H9 (cell line): ENCODE measurements around the gene JAK2. TPM values are rescaled to one million over a fixed set of nuclear protein-coding genes. Genes with fewer than 3 reads are reported as not detected.

ENCODE experiments used
- DNase-seq: peaks from one replicate; pipeline ENCODE4 v3.0.0-alpha.2; 2017
- H2AFZ ChIP-seq: one replicate; pipeline ENCODE4 v1.6.1; 2013; ENCODE audit warnings: mild to moderate bottlenecking, low read length, control low read depth, moderate library complexity
- H2AK5ac ChIP-seq: 2 replicates; pipeline ENCODE4 v1.6.1; 2013; ENCODE audit warnings: low read length, control low read depth, mixed read lengths; ENCODE audit not compliant: insufficient read length
- H2BK120ac ChIP-seq: one replicate; pipeline ENCODE4 v1.6.1; 2013; ENCODE audit warnings: low read depth, mild to moderate bottlenecking, low read length, control low read depth, inconsistent platforms; ENCODE audit not compliant: poor library complexity, severe bottlenecking
- H2BK12ac ChIP-seq: 2 replicates; pipeline ENCODE4 v1.6.1; 2013; ENCODE audit warnings: low read length, control low read depth, mixed read lengths, low read depth; ENCODE audit not compliant: insufficient read length
- H2BK15ac ChIP-seq: 2 replicates; pipeline ENCODE4 v1.6.1; 2013; ENCODE audit warnings: low read depth, low read length, control low read depth
- H2BK20ac ChIP-seq: one replicate; pipeline ENCODE4 v1.6.1; 2013; ENCODE audit warnings: low read depth, mild to moderate bottlenecking, low read length, control low read depth, inconsistent platforms; ENCODE audit not compliant: poor library complexity, severe bottlenecking
- H2BK5ac ChIP-seq: 2 replicates; pipeline ENCODE4 v1.6.1; 2013; ENCODE audit warnings: low read length, control low read depth, mixed read lengths; ENCODE audit not compliant: insufficient read length
- H3K14ac ChIP-seq: 2 replicates; pipeline ENCODE4 v1.6.1; 2013; ENCODE audit warnings: low read length, control low read depth; ENCODE audit not compliant: insufficient read depth
- H3K18ac ChIP-seq: 2 replicates; pipeline ENCODE4 v1.6.1; 2013; ENCODE audit warnings: low read depth, mild to moderate bottlenecking, mixed read lengths, low read length, control low read depth; ENCODE audit not compliant: insufficient read length
- H3K23ac ChIP-seq: 2 replicates; pipeline ENCODE4 v1.6.1; 2013; ENCODE audit warnings: low read length, control low read depth, mixed read lengths, low read depth; ENCODE audit not compliant: insufficient read length
- H3K23me2 ChIP-seq: 2 replicates; pipeline ENCODE4 v1.6.1; 2013; ENCODE audit warnings: low read depth, mild to moderate bottlenecking, mixed read lengths, low read length, control low read depth; ENCODE audit not compliant: insufficient read length, poor library complexity, severe bottlenecking
- H3K27ac ChIP-seq: 2 replicates; pipeline ENCODE4 v1.5.1; 2013; ENCODE audit warnings: low read length, control low read depth, mixed read lengths, low read depth; ENCODE audit not compliant: insufficient read length
- H3K27me3 ChIP-seq: 2 replicates; pipeline ENCODE4 v1.6.1; 2013; ENCODE audit warnings: low read length, control low read depth, inconsistent platforms; ENCODE audit not compliant: insufficient read depth
- H3K4ac ChIP-seq: 2 replicates; pipeline ENCODE4 v1.6.1; 2013; ENCODE audit warnings: low read depth, mild to moderate bottlenecking, control low read depth, inconsistent platforms, low read length, moderate library complexity
- H3K4me1 ChIP-seq: 2 replicates; pipeline ENCODE4 v1.6.1; 2013; ENCODE audit warnings: low read length, control low read depth, inconsistent platforms; ENCODE audit not compliant: insufficient read depth
- H3K4me2 ChIP-seq: 2 replicates; pipeline ENCODE4 v1.6.1; 2013; ENCODE audit warnings: low read length, control low read depth, mixed read lengths; ENCODE audit not compliant: insufficient read length, insufficient read depth
- H3K56ac ChIP-seq: 2 replicates; pipeline ENCODE4 v1.6.1; 2013; ENCODE audit warnings: low read depth, mild to moderate bottlenecking, mixed read lengths, low read length, control low read depth; ENCODE audit not compliant: insufficient read length
- H3K79me1 ChIP-seq: 2 replicates; pipeline ENCODE4 v1.6.1; 2013; ENCODE audit warnings: low read depth, mild to moderate bottlenecking, moderate library complexity, low read length, control low read depth, inconsistent platforms; ENCODE audit not compliant: insufficient read depth, poor library complexity, severe bottlenecking
- H3K79me2 ChIP-seq: 2 replicates; pipeline ENCODE4 v1.6.1; 2013; ENCODE audit warnings: low read length, control low read depth, inconsistent platforms; ENCODE audit not compliant: insufficient read depth
- H3K9ac ChIP-seq: 2 replicates; pipeline ENCODE4 v1.6.1; 2013; ENCODE audit warnings: low read length, control low read depth, mixed read lengths; ENCODE audit not compliant: insufficient read length; ENCODE audit errors: extremely low read depth
- H3K9me3 ChIP-seq: one replicate; pipeline ENCODE4 v1.6.1; 2013; ENCODE audit warnings: low read depth, low read length, inconsistent platforms; ENCODE audit not compliant: control insufficient read depth
- H3T11ph ChIP-seq: one replicate; pipeline ENCODE4 v1.6.1; 2013; ENCODE audit warnings: mild to moderate bottlenecking, low read length, control low read depth, inconsistent platforms
- H4K20me1 ChIP-seq: one replicate; pipeline ENCODE4 v1.6.1; 2013; ENCODE audit not compliant: control insufficient read depth, insufficient read length, insufficient read depth
- H4K5ac ChIP-seq: 2 replicates; pipeline ENCODE4 v1.6.1; 2013; ENCODE audit warnings: low read depth, mild to moderate bottlenecking, mixed read lengths, low read length, control low read depth; ENCODE audit not compliant: insufficient read length
- H4K8ac ChIP-seq: replicated peaks from 2 replicates; pipeline ENCODE4 v1.6.1; 2013; ENCODE audit warnings: low read length, control low read depth, mixed read lengths, low read depth; ENCODE audit not compliant: insufficient read length
- H4K91ac ChIP-seq: 2 replicates; pipeline ENCODE4 v1.6.1; 2013; ENCODE audit warnings: low read depth, mild to moderate bottlenecking, moderate library complexity, mixed read lengths, low read length, control low read depth; ENCODE audit not compliant: insufficient read length
- H3K27ac Mint-ChIP-seq, 3 experiments: 2 replicates in 2 of 3; 3 replicates in 1 of 3; pipeline ENCODE4 v1.8.0; 2020 to 2021; ENCODE audit warnings: mixed read lengths in 3 of 3, mild to moderate bottlenecking in 1 of 3, moderate library complexity in 1 of 3
- H3K27me3 Mint-ChIP-seq: 2 replicates; pipeline ENCODE4 v1.8.0; 2021; ENCODE audit warnings: low read depth, mild to moderate bottlenecking, moderate library complexity, mixed read lengths
- H3K36me3 Mint-ChIP-seq, 3 experiments: 2 replicates in 2 of 3; 3 replicates in 1 of 3; pipeline ENCODE4 v1.8.0; 2020 to 2021; ENCODE audit warnings: low read depth in 3 of 3, mixed read lengths in 3 of 3; ENCODE audit not compliant: insufficient read depth in 1 of 3
- H3K4me1 Mint-ChIP-seq, 2 experiments: 2 replicates each; pipeline ENCODE4 v1.8.0; 2020; ENCODE audit warnings: mixed read lengths in 2 of 2
- H3K4me3 Mint-ChIP-seq, 2 experiments: 2 replicates in 1 of 2; 3 replicates in 1 of 2; pipeline ENCODE4 v1.8.0; 2020 to 2021; ENCODE audit warnings: mild to moderate bottlenecking in 2 of 2, mixed read lengths in 2 of 2, moderate library complexity in 1 of 2
- H3K9me3 Mint-ChIP-seq, 2 experiments: 2 replicates in 1 of 2; 3 replicates in 1 of 2; pipeline ENCODE4 v1.8.0; 2020; ENCODE audit warnings: mild to moderate bottlenecking in 2 of 2, mixed read lengths in 2 of 2, moderate library complexity in 1 of 2
- WGBS: extraction: QIAGEN DNeasy Blood & Tissue Kit; methylation state at CpG from one replicate; pipeline ENCODE4 v1.1.7; 2013; ENCODE audit warnings: missing lambda C conversion rate, low lambda C conversion rate, mixed read lengths; ENCODE audit not compliant: insufficient read length; ENCODE audit errors: extremely low coverage; 5-methylcytosine and 5-hydroxymethylcytosine counted together
- total RNA-seq: library from RNA; stranded (reverse); gene quantifications from 2 replicates; pipeline ENCODE4 v1.2.1, GENCODE V29; 2021
- TF ChIP-seq, protein P1 (sequence below): fragments of 200-600 bp; sonication (generic); conservative IDR thresholded peaks from 3 replicates; pipeline ENCODE4 v1.8.0; 2021; ENCODE audit warnings: antibody characterized with exemption, mild to moderate bottlenecking

The JAK2 gene
- total RNA-seq, 1 experiment from 2014 or later = 3.4 TPM

GRCh38 chr9:4965174-4965821, 19.8 kb upstream of the JAK2 start:
- Histone ChIP-seq H4K91ac (no peak overlapping the region), H3K9ac (no peak overlapping the region), H2BK120ac (no peak overlapping the region), H3K56ac (no peak overlapping the region), H2AK5ac (no peak overlapping the region), H3K27ac (no peak overlapping the region), H3K23ac (no peak overlapping the region), H2BK5ac (no peak overlapping the region), H2BK20ac (no peak overlapping the region), H3K23me2 (no peaks in the 10 kb centered on the region), H3K4ac (no peak overlapping the region), H4K5ac (no peak overlapping the region), H3K79me1 (no peaks in the 10 kb centered on the region), H2AFZ (no peak overlapping the region), H3K4me2 (no peak overlapping the region), H3K18ac (no peak overlapping the region), H3K9me3 (no peaks in the 10 kb centered on the region), H2BK12ac (no peak overlapping the region), H4K20me1 (no peaks in the 10 kb centered on the region), H4K8ac (no peak overlapping the region), H3K27me3 (no peaks in the 10 kb centered on the region), H2BK15ac (no peak overlapping the region), H3T11ph (no peak overlapping the region), H3K14ac (no peak overlapping the region), H3K79me2 (no peaks in the 10 kb centered on the region), H3K4me1 (no peaks in the 10 kb centered on the region; the same call in 1 of the 2 replicates)
- no peaks in the 10 kb centered on the region for H3K27me3 Mint-ChIP-seq
- peaks cover 0 to 3% of the 10 kb centered on the region in 2 experiments; a peak in 1 of 4 replicates for H3K4me1 Mint-ChIP-seq
- H3K27ac Mint-ChIP-seq = no peak overlapping the region
- TF ChIP-seq, protein P1, sequence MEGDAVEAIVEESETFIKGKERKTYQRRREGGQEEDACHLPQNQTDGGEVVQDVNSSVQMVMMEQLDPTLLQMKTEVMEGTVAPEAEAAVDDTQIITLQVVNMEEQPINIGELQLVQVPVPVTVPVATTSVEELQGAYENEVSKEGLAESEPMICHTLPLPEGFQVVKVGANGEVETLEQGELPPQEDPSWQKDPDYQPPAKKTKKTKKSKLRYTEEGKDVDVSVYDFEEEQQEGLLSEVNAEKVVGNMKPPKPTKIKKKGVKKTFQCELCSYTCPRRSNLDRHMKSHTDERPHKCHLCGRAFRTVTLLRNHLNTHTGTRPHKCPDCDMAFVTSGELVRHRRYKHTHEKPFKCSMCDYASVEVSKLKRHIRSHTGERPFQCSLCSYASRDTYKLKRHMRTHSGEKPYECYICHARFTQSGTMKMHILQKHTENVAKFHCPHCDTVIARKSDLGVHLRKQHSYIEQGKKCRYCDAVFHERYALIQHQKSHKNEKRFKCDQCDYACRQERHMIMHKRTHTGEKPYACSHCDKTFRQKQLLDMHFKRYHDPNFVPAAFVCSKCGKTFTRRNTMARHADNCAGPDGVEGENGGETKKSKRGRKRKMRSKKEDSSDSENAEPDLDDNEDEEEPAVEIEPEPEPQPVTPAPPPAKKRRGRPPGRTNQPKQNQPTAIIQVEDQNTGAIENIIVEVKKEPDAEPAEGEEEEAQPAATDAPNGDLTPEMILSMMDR = no peak
- DNase-seq = no peak
- no peak overlapping the region for H3K4me3 Mint-ChIP-seq
- no CpG with 5 or more reads among the region's 2 CpGs for WGBS
- H3K36me3 Mint-ChIP-seq = no peaks in the 10 kb centered on the region
- H3K9me3 Mint-ChIP-seq = no peaks in the 10 kb centered on the region
